Hematopoietic multipotent progenitor cell treated with erythropoietin and hydrocortisone succinate and interleukin-3 and kit ligand, for 15 days (in vitro differentiated cells): ENCODE measurements around the gene C4orf17.
"Not testable (repeated sequence)": the region's sequence is repeated elsewhere in the genome, so short reads cannot be mapped to it uniquely, and the experiment has no call there.

Experiments
- DNase-seq: peaks from one replicate; pipeline ENCODE4 v3.0.0-alpha.2; 2015; ENCODE audit warnings: low spot score

C4orf17 gene

DNA sequence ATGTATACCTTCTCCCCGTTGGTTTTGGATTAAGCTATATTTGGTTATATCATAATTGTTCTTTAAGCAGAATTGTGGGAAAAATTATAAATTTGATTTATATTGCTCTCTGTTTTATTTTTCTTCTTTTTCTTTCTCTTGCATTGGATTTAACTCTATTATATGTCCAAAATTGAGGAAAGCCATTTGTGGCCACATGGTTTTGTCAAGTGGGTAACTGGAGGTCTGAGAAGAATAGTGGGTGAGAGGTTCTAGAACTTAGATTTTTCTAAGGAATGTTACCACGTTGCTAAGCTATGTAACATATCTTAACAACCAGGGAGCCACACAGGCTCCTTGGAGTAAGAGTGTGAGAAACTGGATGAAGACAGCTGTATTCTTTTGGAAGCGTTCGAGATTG lies at the start of gene C4orf17:
Gene C4orf17, plus strand, starts transcription at position 301 of the 400 bp plus-strand sequence. CDS start 2,061 bp downstream, outside the sequence.
- no peak for DNase-seq

DNA sequence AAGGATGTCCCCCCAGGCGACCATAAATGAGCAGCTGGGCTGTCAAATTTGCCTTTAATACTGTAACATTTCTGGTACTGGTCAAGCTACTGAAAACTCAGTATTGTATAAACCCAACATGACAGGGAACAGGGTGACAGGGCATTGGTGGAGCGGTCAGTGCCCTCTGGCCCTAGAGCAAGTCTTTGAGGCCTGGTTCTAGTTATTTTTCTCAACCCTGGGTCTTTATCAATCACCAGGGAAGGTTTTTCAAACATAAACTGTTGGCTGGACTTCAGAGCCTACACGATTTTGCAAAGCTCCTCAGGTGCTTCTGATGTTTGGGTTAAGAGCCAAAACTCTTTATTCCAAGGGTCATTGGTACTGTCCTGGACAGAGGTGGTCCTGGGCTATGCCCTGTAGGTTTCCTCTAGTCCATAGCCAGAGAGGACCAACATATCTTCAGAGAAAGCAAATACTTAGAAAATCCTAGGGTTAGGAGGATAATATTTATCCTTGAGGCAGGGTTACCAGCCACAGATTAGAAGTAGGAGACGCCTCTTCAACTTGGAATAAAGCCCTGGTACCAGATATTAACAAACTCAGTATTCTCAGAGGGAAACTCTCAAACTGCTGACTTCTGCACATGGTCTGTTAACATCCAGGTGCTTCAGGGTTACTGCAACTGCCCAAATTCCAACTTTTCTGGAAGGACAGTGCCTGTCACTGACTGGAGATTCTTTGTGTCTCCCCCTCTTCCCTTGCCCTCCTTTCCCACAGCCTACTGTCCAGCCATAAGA lies 49.0 kb upstream of the C4orf17 start:
- no peak for DNase-seq

DNA sequence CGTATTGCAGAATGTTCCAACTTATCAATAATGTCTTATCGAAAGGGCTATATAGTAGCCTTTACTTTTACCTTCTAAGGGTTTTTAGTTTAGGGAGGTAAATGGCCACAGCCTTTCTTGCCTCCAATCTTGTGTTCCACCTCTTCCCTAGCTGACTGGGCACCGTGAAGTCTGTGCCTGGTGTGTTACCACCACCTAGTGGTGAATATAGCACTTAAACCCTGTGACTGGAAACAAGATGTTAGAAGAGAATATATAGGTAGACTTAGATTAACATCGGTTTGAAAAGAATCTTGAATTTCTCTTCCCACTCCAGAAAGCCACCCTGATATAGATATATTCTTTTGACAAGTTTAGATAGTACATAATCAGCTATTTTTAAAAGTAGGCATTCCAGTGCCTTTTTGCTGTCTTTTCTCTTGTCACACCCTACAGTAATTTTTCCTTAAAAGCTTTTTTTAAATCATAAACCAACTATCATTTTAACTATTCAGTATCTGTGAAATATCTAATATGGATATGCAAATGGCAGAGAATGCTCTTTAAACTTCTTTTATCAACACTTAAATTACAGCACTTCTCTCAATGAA lies 47.9 kb upstream of the C4orf17 start:
- peak; percentile 41 for DNase-seq

DNA sequence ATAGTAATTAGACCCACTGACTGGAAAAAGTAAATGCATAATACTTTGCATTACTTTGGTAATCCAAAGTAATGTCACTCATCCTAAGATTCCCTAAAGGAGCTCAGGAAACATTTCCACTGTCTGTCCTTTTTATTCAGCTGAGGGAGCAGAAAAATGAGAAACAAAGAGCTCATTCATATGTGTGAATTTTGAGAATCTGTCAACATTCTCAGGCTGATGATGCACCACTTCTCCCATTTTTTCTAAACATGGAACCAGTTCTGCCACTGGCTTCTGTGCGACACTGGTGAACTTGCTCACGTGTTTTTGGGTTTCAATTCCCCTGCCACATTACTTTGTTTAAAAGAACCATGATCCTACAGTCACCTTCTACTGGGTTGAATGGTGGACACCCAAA lies 47.3 kb upstream of the C4orf17 start:
- DNase-seq = no peak

DNA sequence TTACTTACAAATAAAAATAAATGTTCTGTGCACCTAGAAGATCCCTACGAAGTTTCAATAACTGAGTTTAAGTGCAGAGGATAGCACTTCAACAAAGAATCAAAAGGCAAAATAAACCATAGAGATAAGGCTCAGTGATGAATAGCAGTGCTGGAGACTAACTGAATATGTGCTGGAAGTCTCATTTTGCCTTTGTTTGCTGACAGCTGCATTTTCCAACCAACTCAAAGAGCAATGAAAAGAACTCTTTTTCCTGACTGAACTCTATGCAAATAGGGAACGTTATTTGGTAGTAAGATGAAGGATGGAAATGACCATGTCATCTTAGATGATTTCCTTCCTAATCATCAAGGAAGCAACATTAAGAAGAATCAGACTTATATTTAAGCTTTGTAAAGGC lies 42.9 kb upstream of the C4orf17 start:
- no peak for DNase-seq

DNA sequence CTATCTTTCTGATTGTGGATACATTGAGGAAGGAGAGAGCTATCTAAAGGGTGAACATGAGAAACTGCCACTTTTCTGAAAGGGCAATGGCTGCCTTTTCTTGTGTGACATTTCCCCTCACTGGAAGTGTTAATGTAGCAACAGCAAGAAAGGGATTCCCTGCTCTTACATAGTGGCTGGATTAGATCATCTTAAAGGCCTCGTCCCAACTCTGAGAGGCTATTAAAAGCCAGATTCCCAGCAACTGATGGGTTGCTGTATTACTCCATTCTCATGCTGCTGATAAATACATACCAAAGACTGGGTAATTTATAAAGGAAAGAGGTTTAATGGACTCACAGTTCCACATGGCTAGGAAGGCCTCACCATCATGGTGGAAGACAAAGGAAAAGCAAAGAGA lies 41.9 kb upstream of the C4orf17 start:
- DNase-seq = no peak

DNA sequence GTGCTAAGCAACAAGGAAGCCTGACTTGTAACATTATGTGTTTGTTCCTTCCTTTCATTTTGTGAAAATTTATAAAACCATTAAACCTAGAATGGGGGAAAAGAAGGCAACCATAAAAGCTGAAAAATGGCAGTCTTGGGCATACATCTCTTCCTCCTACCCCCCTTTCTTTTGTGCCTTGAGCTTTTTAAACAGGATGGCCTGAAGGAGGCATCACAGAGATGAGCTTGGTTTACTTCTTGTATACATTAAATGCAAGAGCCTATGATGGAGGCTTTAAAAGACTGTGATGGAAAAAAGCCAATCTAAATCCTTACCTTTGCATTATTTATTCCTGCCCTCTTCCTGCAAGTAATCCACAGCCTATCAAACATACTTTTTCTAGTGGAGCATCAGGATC lies 39.5 kb upstream of the C4orf17 start:
- DNase-seq = no peak

DNA sequence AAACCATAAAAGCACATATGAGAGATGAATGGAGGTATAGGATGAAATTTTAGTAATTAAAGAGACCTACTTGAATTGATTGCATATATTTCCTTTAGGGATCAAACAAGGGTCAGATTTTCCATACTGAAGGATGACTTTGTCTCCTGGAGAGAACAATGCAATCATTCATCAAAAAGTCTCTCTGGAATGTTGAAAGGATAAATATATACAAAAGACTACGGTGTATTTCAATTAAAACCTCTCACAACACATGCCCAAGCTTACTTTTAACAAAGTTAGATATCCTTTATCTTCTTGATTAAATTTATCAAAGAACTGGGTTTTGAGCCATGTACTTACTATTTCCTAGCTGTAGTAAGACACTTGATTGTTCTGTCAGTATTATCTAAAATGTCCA lies 38.9 kb upstream of the C4orf17 start:
- no peak for DNase-seq

DNA sequence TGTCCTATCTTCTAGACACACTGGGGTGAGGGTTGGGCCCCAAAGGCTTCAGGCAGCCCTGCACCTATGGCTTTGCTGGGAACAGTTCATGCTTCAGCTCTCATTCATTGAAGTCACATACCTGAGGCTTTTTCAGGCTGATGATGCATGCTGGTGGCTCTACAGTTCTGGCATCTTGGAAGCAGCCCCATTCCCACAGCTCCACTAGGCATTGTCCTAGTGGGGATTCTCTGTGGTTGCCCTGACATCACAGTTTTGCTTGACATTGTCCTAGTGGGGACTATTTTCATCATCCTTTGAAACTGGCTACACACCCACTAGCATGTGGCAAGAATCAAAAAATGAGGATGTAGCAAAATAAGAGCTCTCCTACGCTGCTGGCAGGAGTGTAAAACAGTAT lies 37.7 kb upstream of the C4orf17 start:
- DNase-seq = no peak

DNA sequence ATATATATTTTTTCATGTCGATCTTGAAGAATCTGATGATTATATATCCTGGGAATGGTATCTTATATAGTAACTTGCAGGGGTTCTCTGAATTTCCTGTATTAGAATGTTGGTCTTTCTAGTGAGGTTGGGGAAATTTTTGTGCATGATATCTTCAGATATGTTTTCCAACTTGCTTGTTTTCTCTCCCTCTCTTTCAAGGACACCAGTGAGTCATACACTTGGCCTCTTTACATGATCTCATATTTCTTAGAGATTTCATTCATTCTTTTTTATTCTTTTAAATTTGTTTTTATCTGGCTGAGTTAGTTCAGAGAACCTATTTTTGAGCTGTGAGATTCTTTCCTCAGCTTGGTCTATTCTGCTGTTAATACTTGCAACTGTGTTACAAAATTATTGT lies 27.2 kb upstream of the C4orf17 start:
- DNase-seq = no peak

DNA sequence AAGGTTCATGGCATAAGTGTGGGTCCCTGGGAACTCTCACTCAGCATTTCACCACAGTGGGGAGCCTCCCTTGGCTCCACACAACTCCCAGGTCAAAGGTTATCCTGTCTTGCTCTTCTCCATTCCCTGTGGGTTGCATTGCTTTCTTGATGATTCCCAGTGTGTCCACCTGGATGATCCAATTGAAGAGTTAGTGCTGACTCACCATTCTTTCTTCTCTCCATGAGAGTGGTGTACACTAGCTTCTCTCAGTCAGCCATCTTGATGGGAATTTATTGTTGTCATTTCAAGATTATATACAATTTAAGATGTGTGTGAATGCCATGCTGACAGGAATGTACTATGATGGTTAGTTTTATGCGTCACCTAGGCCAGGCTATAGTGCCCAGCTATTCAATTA lies 25.6 kb upstream of the C4orf17 start:
- DNase-seq = no peak

DNA sequence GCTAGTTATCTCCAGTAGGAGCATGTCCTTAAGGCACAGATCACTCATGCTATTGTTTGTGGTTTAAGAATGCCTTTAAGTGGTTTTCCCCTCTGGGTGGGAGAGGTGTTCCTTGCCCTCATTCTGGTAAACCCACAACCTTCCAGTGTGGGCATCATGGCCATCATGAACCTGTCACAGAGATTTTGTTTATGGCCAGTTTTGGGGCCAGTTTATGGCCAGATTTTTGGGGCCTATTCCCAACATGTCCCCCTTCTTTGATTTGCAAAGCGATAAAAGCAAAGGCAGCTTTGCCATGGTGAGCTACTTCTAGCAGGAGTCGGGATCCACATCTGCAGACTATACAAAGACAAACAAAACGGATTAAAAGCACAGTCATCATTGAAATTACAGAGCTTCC lies 24.2 kb upstream of the C4orf17 start:
- DNase-seq = not testable (repeated sequence)

DNA sequence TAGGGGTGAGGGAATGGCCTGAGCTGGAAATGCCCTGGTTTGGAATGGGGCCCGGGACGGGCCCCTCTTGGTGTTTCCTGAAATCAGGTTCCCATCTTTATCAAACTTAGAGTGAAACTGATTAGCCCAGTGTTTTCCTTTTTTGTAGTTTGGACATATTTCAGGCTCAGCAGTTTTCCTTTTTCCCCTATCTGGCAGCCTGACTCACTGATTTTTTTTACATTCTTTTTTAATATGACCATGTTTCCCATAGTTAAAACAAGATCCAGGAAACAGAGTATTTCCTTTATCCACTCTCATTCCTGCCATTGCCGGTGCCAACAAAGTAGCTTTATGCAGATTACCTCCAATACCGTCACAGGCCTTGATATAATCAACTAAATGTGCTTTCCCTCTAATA lies 20.5 kb upstream of the C4orf17 start:
- no peak for DNase-seq

DNA sequence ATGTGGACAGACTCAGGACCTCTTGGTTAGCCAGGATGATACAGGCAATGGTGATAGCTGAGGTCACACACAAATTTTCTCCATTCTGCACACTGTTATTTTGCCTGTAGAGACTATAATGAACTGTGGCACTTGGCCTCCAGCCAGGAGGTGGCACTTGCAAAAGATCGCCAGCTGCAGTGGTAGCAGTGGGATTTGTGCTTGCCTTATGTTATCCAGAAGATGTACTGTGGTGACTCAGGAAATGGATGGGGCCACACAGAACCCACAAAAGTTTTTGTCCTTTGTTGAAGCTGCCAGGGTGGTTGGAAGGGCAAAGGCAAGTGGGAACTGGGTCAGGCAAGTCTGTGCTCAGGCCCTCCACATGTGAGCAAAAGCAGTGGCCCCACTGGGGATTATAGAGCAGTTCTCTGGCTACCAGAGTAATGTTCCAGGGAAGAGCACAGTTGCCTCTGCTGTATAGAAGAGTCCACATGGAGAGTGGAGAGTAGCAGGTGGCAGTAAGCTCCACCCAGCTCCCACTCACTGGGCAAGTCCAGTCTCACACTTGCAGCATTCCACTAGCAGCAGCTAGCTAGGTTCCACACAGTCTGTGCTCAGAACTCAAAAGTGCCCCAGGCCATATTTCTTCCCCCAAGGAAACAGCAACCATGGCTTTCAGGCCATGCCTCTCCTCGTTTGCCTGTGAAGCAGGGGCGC lies 5.9 kb upstream of the C4orf17 start:
- DNase-seq = no peak

DNA sequence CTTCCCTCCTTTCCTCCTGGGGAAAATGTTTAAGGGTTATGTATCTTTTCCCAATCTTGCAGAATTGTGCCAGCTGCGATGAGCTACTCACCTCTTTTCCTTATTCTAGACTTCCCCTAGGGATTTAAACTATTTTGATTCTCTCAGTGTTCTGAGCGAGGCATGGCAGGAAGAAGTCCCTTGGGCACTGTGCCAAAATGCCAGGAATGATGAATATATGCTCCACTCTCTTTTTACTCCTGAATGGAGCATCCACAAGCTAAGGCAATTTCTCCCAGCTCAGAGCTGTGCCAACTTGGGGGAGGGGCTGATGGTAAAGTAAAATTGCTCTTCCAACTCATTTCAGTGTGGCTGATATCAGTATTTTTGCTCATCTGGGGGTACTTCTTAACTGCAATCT lies 4.0 kb upstream of the C4orf17 start:
- no peak for DNase-seq

DNA sequence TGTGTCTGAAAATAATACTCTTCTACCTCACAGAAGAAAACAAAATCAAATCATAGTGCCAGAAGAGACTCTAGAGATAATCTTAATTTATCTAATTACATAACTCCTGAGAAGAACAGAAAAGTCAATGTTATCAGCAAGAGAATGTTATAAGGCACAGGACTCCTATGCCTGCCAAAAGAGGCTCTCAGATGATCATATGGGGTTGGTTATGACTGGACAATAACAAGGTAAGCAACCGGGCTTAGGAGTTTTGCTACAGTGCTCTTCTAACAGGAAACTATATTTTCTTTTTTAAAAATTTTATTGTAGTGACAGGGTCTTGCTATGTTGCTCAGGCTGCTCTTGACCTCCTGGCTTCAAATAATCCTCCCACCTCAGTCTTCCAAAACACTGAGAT lies 3.5 kb upstream of the C4orf17 start:
- no peak for DNase-seq

DNA sequence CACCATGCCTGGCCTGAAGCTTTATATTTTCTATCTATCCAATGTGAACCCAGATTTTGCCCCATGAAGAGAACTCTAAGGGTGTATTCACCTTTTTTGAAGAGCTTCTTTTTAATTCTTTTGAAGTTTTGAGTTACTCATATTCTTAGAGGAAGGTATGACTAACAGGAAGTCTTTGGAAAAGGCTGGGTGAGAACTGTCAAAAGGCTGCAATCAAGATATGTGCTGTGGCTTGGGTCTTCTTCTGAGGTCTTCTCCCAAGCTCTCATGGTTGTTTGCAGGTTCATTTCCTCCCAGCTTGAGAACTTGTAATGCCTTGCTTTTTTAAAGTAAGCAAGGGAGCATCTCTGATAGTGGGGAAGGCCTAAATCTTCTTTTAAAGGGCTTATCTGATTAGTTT lies 3.1 kb upstream of the C4orf17 start:
- DNase-seq = no peak

DNA sequence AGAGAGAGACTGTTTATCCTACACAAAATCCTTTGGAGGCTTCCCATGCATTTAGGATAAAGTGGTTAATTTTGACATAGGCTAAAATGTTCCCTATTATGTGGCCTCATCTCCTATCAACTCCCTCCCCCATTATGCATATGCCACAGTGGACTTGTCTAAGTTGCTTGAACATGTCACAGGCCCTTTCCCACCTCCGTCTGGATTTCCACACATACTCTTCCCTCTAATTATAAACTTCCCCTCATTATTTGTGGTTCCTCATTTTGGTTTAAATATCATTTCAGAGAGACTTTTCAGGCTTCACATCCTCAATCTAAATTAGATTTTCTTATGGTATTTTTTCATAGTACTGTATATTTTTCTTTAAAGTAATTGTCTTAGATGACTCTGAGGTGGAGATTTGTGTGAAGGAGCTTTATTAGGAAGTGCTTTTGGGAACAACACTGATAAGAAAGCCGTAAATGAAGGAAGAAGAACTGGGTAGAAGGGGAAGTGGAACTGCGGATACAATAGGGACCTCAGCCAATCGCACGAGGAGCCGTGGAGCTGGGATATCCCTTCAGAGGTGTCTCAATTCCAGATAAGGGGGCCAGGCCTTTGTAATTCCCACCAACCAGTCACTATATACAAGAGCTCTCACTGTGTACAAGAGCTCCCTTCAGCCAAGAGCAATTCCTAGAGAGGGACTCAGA lies 7.9 kb downstream of the C4orf17 start:
- no peak for DNase-seq

DNA sequence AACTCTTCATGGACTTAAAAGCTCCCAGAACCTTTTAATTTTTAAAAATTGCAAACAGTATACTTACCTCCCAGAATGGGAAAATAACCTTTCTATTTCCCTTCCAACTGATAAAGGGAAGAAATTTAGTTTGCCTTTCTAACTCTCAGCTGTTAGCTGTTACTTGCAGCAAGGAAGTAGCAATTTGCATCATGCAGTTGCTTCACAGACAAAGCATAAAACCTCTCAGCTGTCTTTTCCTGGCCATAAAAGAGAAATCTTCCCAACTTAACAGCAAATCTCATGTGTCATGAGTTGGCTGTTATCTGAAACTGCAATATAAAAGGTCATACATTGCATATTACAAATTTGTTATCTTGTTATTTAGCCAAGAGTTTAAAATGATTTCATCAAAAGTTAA lies 18.4 kb downstream of the C4orf17 start:
- no peak for DNase-seq

DNA sequence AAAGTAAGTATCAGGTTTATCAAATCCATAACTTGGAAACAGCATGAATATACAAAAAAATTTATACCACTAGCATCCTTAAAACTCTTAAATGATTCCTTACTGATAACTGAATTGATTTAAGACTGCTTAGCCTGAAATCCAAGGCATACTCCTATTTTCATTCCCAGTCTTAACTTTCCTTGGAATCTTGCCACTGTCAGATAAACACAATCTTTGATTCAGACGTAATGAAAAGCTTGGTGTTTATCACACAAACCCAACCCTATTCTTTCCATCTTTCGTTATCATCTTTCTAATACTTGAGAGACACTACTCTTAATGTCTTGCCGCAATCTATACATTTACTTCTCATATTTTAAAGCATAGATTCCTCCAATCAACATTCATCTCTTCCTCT lies 19.1 kb downstream of the C4orf17 start:
- DNase-seq = no peak

DNA sequence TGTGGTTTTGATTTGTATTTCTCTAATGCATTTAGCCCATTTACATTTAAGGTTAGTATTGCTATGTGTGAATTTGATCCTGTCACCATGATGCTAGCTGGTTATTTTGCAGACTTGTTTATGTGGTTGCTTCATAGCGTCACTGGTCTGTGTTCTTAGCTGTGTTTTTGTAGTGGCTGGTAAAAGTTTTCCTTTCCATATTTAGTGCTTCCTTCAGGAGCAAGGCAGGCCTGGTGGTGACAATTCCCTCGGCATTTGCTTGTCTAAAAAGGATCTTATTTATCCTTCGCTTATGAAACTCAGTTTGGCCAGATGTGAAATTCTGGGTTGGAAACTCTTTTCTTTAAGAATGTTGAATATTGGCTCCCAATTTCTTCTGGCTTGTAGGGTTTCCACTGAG lies 23.9 kb downstream of the C4orf17 start:
- not testable (repeated sequence) for DNase-seq

DNA sequence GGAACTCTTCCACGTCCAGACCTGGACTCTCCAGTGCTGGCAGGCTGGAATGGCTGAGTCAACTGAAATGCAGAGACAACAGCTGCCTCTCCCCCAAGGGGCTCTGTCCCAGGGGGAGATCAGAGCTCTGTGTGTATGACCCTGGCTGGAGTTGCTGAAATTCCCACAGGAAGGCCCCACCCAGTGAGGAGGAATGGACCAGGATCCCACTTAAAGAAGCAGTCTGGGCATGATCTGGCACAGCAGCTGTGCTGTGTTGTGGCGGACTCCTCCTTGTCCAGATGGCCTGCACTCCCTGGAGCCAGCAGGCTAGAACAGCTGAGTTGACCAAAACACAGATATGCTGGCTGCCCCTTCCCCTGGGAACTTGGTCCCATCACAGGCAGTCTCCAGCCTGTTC lies 25.4 kb downstream of the C4orf17 start:
- DNase-seq = no peak

DNA sequence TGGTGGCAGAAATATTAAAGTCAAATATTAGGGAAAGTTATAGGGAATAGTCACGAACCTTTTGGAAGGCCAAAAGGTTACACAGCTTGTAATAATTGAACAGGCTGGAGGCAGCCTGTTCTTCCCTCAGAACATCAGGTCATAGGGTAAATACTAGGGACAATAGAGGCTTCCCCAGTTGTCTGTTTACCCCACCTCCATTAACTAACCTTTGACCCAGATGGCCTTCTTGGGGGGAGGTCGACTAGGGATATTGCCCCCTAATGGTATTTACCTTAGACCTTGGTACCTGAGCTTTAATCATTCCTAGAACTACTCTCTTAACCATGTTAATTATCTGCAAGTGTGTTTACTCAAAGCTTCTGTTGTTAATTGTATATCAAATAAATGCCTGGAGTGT lies 26.0 kb downstream of the C4orf17 start:
- DNase-seq = no peak
